ENCODE measurements around the gene SLC7A14. TPM values are rescaled to one million over a fixed set of nuclear protein-coding genes. Genes with fewer than 3 reads are reported as not detected.

SLC7A14 gene
- total and polyA plus RNA-seq, 10 of the 15 experiments (the other 5 are each of a cell fraction or from before 2014, with no cell fraction given): not detected

DNA sequence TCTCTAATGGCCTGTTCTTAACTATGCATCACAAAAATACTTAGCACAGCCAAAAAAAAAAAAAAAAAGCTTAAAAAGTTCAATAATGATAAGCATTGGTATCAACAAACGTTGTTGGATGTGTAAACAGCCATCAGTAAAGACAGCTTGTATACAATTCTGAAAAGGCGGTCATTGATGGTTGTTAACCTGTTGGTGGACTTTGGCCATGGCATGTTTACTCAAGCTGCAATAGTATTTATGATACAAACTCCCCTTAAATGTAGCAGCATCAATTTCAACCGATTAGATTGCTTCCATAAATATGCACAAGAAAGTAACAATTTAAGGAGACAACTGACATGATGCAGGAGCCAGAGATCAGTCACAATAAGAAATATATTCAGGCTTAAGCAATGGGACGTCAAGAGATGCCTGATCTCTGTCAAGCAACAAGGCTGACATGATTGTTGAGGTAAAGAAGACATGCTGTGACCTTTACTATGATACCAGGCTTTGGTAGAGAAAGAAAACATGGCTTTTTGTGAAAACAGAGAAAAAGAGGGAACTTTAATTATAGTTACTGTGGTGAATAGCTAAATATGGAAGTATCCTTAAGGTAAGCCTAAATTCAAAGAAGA is 14.2 kb upstream of the SLC7A14 start (continued):
- no peak for TF ChIP-seq IRF5 (IDR thresholded peaks at IDR 0.05; ENCODE audit: borderline replicate concordance)
- TF ChIP-seq CBX3 (IDR thresholded peaks at IDR 0.05; ENCODE audit: borderline replicate concordance, low read depth): no peak

- Histone ChIP-seq H3K36me3 (ENCODE audit: control insufficient read depth in 2 of 2, insufficient read depth in 2 of 2, low read length in 1 of 2) (no peaks in the 10 kb centered on the region), H2AFZ (ENCODE audit: control insufficient read depth, low read depth, low read length) (no peak overlapping the region), H3K9ac (ENCODE audit: control insufficient read depth, insufficient read depth, low read length) (no peak overlapping the region), H3K27me3 (replicated peaks in 1 of 2; ENCODE audit: control insufficient read depth in 2 of 2, insufficient read depth in 2 of 2, low read length in 1 of 2) (peaks cover 0 to 11% of the 10 kb centered on the region in 2 experiments; a peak in 3 of 4 replicates), H3K4me3 (no peak overlapping the region), H3K79me2 (ENCODE audit: control insufficient read depth, insufficient read depth, low read length) (no peaks in the 10 kb centered on the region), H3K4me2 (ENCODE audit: control insufficient read depth, insufficient read depth) (no peak overlapping the region), H3K27ac (ENCODE audit: control insufficient read depth, insufficient read depth) (no peak overlapping the region), H4K20me1 (ENCODE audit: control insufficient read depth, insufficient read depth) (no peaks in the 10 kb centered on the region), H3K9me3 (replicated peaks; ENCODE audit: control insufficient read depth, insufficient read depth, low read length) (no peaks in the 10 kb centered on the region), H3K4me1 (ENCODE audit: control insufficient read depth, insufficient read depth, low read length) (no peaks in the 10 kb centered on the region)
- ChIA-PET POLR2A (no interaction called here), SMC1A (ENCODE audit: uncharacterized antibody, unreplicated experiment) (interaction anchor here (1.1 kb wide), 1 partner anchor 10 kb away, joined by 4 read pairs; no protein-coding TSS in a partner anchor), RAD21 (ENCODE audit: unreplicated experiment) (no interaction called here), CTCF (interaction anchor here (0.8 to 1.0 kb wide), 2 partner anchors 8 to 26 kb away, joined by 3 read pairs; no protein-coding TSS in a partner anchor)
- TF ChIP-seq ELK1 (IDR thresholded peaks at IDR 0.05; ENCODE audit: low read depth, low read length) (no peak), ZNF687 (IDR thresholded peaks at IDR 0.05) (no peak), CHD4 (IDR thresholded peaks at IDR 0.05) (no peak), EGR1 (IDR thresholded peaks at IDR 0.05; ENCODE audit: borderline replicate concordance in 1 of 2, low read depth in 2 of 2, low read length in 2 of 2) (no peak), IRF5 (IDR thresholded peaks at IDR 0.05; ENCODE audit: borderline replicate concordance) (no peak), ZNF274 (IDR thresholded peaks at IDR 0.05; ENCODE audit: insufficient read depth, insufficient read length) (no peak)
- no peak for DNase-seq (ENCODE audit: low read depth, low spot score)
- FAIRE-seq: no peak
- no TSS peak for BruUV-seq (replicated peaks)
- 0% methylated on average over 1 of the region's 1 CpG for WGBS (ENCODE audit: insufficient coverage, insufficient replicate concordance, low lambda C conversion rate, missing lambda C conversion rate)
- intact Hi-C loops (cut with micrococcal nuclease; ENCODE audit: unreplicated experiment) (no loop called here), in situ Hi-C loops (cut with MboI) (no loop called here)
- no peak for ATAC-seq
These were observed 13.2 kb upstream of the SLC7A14 start for GRCh38 chr3:170599091-170599490.
